ENCODE results near the gene HARBI1.

DNA sequence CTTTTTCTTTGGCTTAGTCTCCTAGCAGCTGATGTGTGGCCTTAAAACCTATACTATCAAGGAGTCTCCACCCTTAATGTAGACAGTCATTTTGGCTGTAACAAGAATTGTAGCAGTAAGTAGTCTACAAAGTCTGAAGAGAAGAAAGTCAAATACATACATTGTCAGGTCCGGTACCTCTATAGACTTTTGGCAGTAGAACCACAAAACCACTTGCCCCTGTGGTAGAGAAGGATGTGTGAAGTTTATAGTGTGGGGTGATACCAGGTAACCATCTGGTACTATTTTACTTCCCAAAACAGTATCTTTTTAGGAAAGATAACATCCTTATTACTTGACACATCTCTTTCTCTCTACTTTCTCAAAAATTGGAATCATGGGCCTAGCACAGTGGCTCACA is 15.5 kb upstream of the HARBI1 start:
- TF ChIP-seq, protein P1, sequence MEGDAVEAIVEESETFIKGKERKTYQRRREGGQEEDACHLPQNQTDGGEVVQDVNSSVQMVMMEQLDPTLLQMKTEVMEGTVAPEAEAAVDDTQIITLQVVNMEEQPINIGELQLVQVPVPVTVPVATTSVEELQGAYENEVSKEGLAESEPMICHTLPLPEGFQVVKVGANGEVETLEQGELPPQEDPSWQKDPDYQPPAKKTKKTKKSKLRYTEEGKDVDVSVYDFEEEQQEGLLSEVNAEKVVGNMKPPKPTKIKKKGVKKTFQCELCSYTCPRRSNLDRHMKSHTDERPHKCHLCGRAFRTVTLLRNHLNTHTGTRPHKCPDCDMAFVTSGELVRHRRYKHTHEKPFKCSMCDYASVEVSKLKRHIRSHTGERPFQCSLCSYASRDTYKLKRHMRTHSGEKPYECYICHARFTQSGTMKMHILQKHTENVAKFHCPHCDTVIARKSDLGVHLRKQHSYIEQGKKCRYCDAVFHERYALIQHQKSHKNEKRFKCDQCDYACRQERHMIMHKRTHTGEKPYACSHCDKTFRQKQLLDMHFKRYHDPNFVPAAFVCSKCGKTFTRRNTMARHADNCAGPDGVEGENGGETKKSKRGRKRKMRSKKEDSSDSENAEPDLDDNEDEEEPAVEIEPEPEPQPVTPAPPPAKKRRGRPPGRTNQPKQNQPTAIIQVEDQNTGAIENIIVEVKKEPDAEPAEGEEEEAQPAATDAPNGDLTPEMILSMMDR (conservative IDR thresholded peaks at IDR 0.05 in 1 of 2, IDR thresholded peaks at IDR 0.05 in 1 of 2; ENCODE audit: low read depth in 1 of 2, low read length in 2 of 2) = no peak
- no peak for TF ChIP-seq EZH2 (IDR thresholded peaks at IDR 0.05; ENCODE audit: low read length, missing control alignments)
